ENCODE measurements around the gene ETFB.
A peak's percentile ranks its signal among the peaks of the same experiment; 100 is the strongest.

Gene ETFB

GRCh38 chr19:51372649-51373504 lies 6.7 kb upstream of the ETFB start, which contains the start of gene NKG7:
Gene NKG7 (minus strand): TSS chr19:51372654. CDS start chr19:51372535, 119 bp downstream.
- Histone ChIP-seq H3K27ac (ENCODE audit: low read depth, low read length) (no peak within 1 kb of the TSS), H3K27me3 (ENCODE audit: control insufficient read depth, low read length) (no peaks in the 10 kb centered on the region), H3K4me1 (ENCODE audit: control insufficient read depth, low read length) (peaks cover 26% of the 10 kb centered on the region), H3F3A (ENCODE audit: control insufficient read depth, insufficient read depth) (no peaks in the 10 kb centered on the region), H3K79me2 (ENCODE audit: control insufficient read depth, low read length) (peaks cover 7% of the 10 kb centered on the region; the same call in 1 of the 2 replicates), H3K36me3 (ENCODE audit: control insufficient read depth, low read length) (no peaks in the 10 kb centered on the region), H4K20me1 (ENCODE audit: control insufficient read depth, insufficient read depth, low read depth, low read length) (no peaks in the 10 kb centered on the region), H3K4me2 (ENCODE audit: low read length) (peak within 1 kb of the TSS; percentile 37), H3K9me2 (replicated peaks; ENCODE audit: control insufficient read depth, low read length) (no peaks in the 10 kb centered on the region), H3K4me3 (ENCODE audit: low read length) (peak within 1 kb of the TSS; percentile 16), H3K9me3 (ENCODE audit: control insufficient read depth, insufficient read depth, low read length) (no peaks in the 10 kb centered on the region)
- TF ChIP-seq EZH2phosphoT487 (IDR thresholded peaks at IDR 0.05; ENCODE audit: borderline replicate concordance, low read length), result no peak
- TF ChIP-seq CTCF (IDR thresholded peaks at IDR 0.05; ENCODE audit: low read depth, low read length, poor library complexity, severe bottlenecking), result no peak

- peaks cover 8% of the 10 kb centered on the region for H3K79me2 ChIP-seq (ENCODE audit: control insufficient read depth, low read length)
- H3K27ac ChIP-seq (ENCODE audit: low read depth, low read length), result no peak overlapping the region
- H3K4me2 ChIP-seq (ENCODE audit: low read length), result peak overlapping the region; percentile 37
- peaks cover under 1% of the 10 kb centered on the region; the same call in 1 of the 2 replicates for H3K36me3 ChIP-seq (ENCODE audit: control insufficient read depth, low read length)
- no peak for TF ChIP-seq EZH2phosphoT487 (IDR thresholded peaks at IDR 0.05; ENCODE audit: borderline replicate concordance, low read length)
- no peak for TF ChIP-seq CTCF (IDR thresholded peaks at IDR 0.05; ENCODE audit: low read depth, low read length, poor library complexity, severe bottlenecking)
- H3K4me1 ChIP-seq (ENCODE audit: control insufficient read depth, low read length), result peaks cover 26% of the 10 kb centered on the region
- no peaks in the 10 kb centered on the region for H3K9me2 ChIP-seq (replicated peaks; ENCODE audit: control insufficient read depth, low read length)
- H4K20me1 ChIP-seq (ENCODE audit: control insufficient read depth, insufficient read depth, low read depth, low read length), result no peaks in the 10 kb centered on the region
- H3K27me3 ChIP-seq (ENCODE audit: control insufficient read depth, low read length), result no peaks in the 10 kb centered on the region
- no peaks in the 10 kb centered on the region for H3F3A ChIP-seq (ENCODE audit: control insufficient read depth, insufficient read depth)
- no peaks in the 10 kb centered on the region for H3K9me3 ChIP-seq (ENCODE audit: control insufficient read depth, insufficient read depth, low read length)
- peak overlapping the region; percentile 16 for H3K4me3 ChIP-seq (ENCODE audit: low read length)
Observed at GRCh38 chr19:51372021-51372648, 5.9 kb upstream of the ETFB start.

- H3K27ac ChIP-seq (ENCODE audit: low read depth, low read length), result no peak overlapping the region
- no peak for TF ChIP-seq CTCF (IDR thresholded peaks at IDR 0.05; ENCODE audit: low read depth, low read length, poor library complexity, severe bottlenecking)
- no peak for TF ChIP-seq EZH2phosphoT487 (IDR thresholded peaks at IDR 0.05; ENCODE audit: borderline replicate concordance, low read length)
- no peaks in the 10 kb centered on the region for H3K9me2 ChIP-seq (replicated peaks; ENCODE audit: control insufficient read depth, low read length)
- H3K36me3 ChIP-seq (ENCODE audit: control insufficient read depth, low read length), result peaks cover 6% of the 10 kb centered on the region; the same call in 1 of the 2 replicates
- no peaks in the 10 kb centered on the region for H3K27me3 ChIP-seq (ENCODE audit: control insufficient read depth, low read length)
- H3K4me2 ChIP-seq (ENCODE audit: low read length), result no peak overlapping the region
- H3K9me3 ChIP-seq (ENCODE audit: control insufficient read depth, insufficient read depth, low read length), result no peaks in the 10 kb centered on the region
- peaks cover 26% of the 10 kb centered on the region for H3K4me1 ChIP-seq (ENCODE audit: control insufficient read depth, low read length)
- no peaks in the 10 kb centered on the region for H4K20me1 ChIP-seq (ENCODE audit: control insufficient read depth, insufficient read depth, low read depth, low read length)
- peaks cover 15% of the 10 kb centered on the region for H3K79me2 ChIP-seq (ENCODE audit: control insufficient read depth, low read length)
- no peak overlapping the region for H3K4me3 ChIP-seq (ENCODE audit: low read length)
- H3F3A ChIP-seq (ENCODE audit: control insufficient read depth, insufficient read depth), result no peaks in the 10 kb centered on the region
Observed at GRCh38 chr19:51371186-51371690, 5.0 kb upstream of the ETFB start.
